H1 (cell line): Measurements from ENCODE around the gene CAGE1. TPM values are rescaled to one million over a fixed set of nuclear protein-coding genes. Genes with fewer than 3 reads are reported as not detected.

Experiments used
- CTCF ChIA-PET: fragments of 300-600 bp; sonication (Branson Sonifier 250); formaldehyde crosslinking; loops from one replicate; lab custom pipeline; 2021; ENCODE audit not compliant: partially characterized antibody; lab: Charles Lee
- POLR2A ChIA-PET: fragments of 300-600 bp; sonication (Branson Sonifier 250); formaldehyde crosslinking; loops from one replicate; lab custom pipeline; 2021; ENCODE audit warnings: inconsistent platforms; ENCODE audit not compliant: partially characterized antibody; lab: Charles Lee
- DNase-seq, 2 experiments: peaks; one replicate each; pipeline versions ENCODE4 v3.0.0 to v3.0.0-alpha.2; 2010 to 2022; ENCODE audit warnings: low spot score in 2 of 2, low read depth in 1 of 2, mixed read lengths in 1 of 2
- FAIRE-seq: peaks from 2 replicates; lab custom pipeline; 2011; peaks lifted over from hg19 to GRCh38; lab: Jason Lieb, UNC
- H2AFZ ChIP-seq: 2 replicates; pipeline ENCODE4 v1.8.1; 2012; ENCODE audit warnings: low read length, inconsistent platforms
- H2AK5ac ChIP-seq: 2 replicates; pipeline ENCODE4 v1.6.1; 2013; ENCODE audit warnings: low read depth, low read length
- H2BK120ac ChIP-seq: replicated peaks from 2 replicates; pipeline ENCODE3; 2013; ENCODE audit warnings: low read depth, low read length, inconsistent platforms
- H2BK12ac ChIP-seq: 2 replicates; pipeline ENCODE4 v1.6.1; 2013; ENCODE audit warnings: low read depth, low read length
- H2BK15ac ChIP-seq: 2 replicates; pipeline ENCODE4 v1.6.1; 2013; ENCODE audit warnings: low read length
- H2BK20ac ChIP-seq: 2 replicates; pipeline ENCODE4 v1.6.1; 2013; ENCODE audit warnings: low read length
- H2BK5ac ChIP-seq: 2 replicates; pipeline ENCODE4 v1.6.1; 2013; ENCODE audit warnings: low read depth, low read length
- H3K14ac ChIP-seq: 2 replicates; pipeline ENCODE4 v1.6.1; 2013; ENCODE audit warnings: inconsistent platforms; ENCODE audit not compliant: insufficient read length
- H3K18ac ChIP-seq: 2 replicates; pipeline ENCODE4 v1.6.1; 2013; ENCODE audit warnings: low read length; ENCODE audit errors: extremely low read depth
- H3K23ac ChIP-seq: 2 replicates; pipeline ENCODE4 v1.6.1; 2013; ENCODE audit warnings: inconsistent platforms; ENCODE audit not compliant: insufficient read length
- H3K23me2 ChIP-seq: 2 replicates; pipeline ENCODE4 v1.6.1; 2013; ENCODE audit warnings: low read depth, low read length
- H3K27ac ChIP-seq: 2 replicates; pipeline ENCODE4 v1.6.1; 2011; ENCODE audit warnings: low read depth, low read length, inconsistent platforms
- H3K27me3 ChIP-seq, 4 experiments: replicated peaks in 1 of 4; 1 replicate in 1 of 4; 2 replicates in 3 of 4; pipeline versions ENCODE4 v1.6.1 to v1.8.1; 2011 to 2013; ENCODE audit warnings: low read length in 3 of 4, mild to moderate bottlenecking in 3 of 4, inconsistent platforms in 2 of 4, mixed read lengths in 2 of 4, moderate library complexity in 1 of 4; ENCODE audit not compliant: control insufficient read depth in 3 of 4, insufficient read depth in 3 of 4; ENCODE audit errors: extremely low read depth in 1 of 4
- H3K36me3 ChIP-seq, 4 experiments: 2 replicates each; pipeline versions ENCODE4 v1.6.1 to v1.8.1; 2011 to 2013; ENCODE audit warnings: mild to moderate bottlenecking in 4 of 4, low read length in 3 of 4, moderate library complexity in 2 of 4, control low read depth in 1 of 4, inconsistent platforms in 1 of 4; ENCODE audit not compliant: insufficient read depth in 4 of 4, control insufficient read depth in 2 of 4
- H3K4ac ChIP-seq: replicated peaks from 2 replicates; pipeline ENCODE3; 2013; ENCODE audit warnings: low read length, low read depth, mixed read lengths, inconsistent platforms; ENCODE audit not compliant: insufficient read length
- H3K4me1 ChIP-seq, 4 experiments: replicated peaks in 1 of 4; 1 replicate in 1 of 4; 2 replicates in 3 of 4; pipeline versions ENCODE4 v1.6.1 to v1.8.1; 2011 to 2013; ENCODE audit warnings: low read length in 3 of 4, inconsistent platforms in 2 of 4, mixed read lengths in 1 of 4; ENCODE audit not compliant: insufficient read depth in 4 of 4, control insufficient read depth in 3 of 4
- H3K4me2 ChIP-seq, 2 experiments: 2 replicates each; pipeline versions ENCODE4 v1.6.1 to v1.8.1; 2011 to 2013; ENCODE audit warnings: low read depth in 2 of 2, low read length in 2 of 2, control low read depth in 1 of 2, inconsistent platforms in 1 of 2, mild to moderate bottlenecking in 1 of 2; ENCODE audit not compliant: insufficient read depth in 1 of 2
- H3K4me3 ChIP-seq, 4 experiments: fragments of 200-600, 300-600 bp in 1 of 4; sonication (generic), shearing (Covaris generic), sonication (Bioruptor Twin) in 1 of 4; 2 replicates each; pipeline versions ENCODE4 v1.5.1 to v1.8.1; 2011 to 2016; ENCODE audit warnings: low read length in 4 of 4, low read depth in 3 of 4, control low read depth in 2 of 4, inconsistent platforms in 2 of 4, mild to moderate bottlenecking in 2 of 4, mixed read lengths in 1 of 4, moderate library complexity in 1 of 4; ENCODE audit not compliant: insufficient read depth in 2 of 4; ENCODE audit errors: extremely low read depth in 1 of 4
- H3K56ac ChIP-seq: replicated peaks from 2 replicates; pipeline ENCODE3; 2013; ENCODE audit warnings: low read depth, mild to moderate bottlenecking, mixed read lengths, low read length, inconsistent platforms; ENCODE audit not compliant: insufficient read length
- H3K79me1 ChIP-seq: 2 replicates; pipeline ENCODE4 v1.6.1; 2013; ENCODE audit warnings: low read depth, low read length, control low read depth
- H3K79me2 ChIP-seq, 2 experiments: 2 replicates each; pipeline versions ENCODE4 v1.6.1 to v1.8.1; 2012 to 2013; ENCODE audit warnings: low read length in 2 of 2, mild to moderate bottlenecking in 2 of 2, inconsistent platforms in 1 of 2; ENCODE audit not compliant: insufficient read depth in 2 of 2, control insufficient read depth in 1 of 2
- H3K9ac ChIP-seq, 4 experiments: replicated peaks in 1 of 4; 1 replicate in 1 of 4; 2 replicates in 3 of 4; pipeline versions ENCODE4 v1.6.1 to v1.8.1; 2011 to 2013; ENCODE audit warnings: low read depth in 3 of 4, low read length in 3 of 4, control low read depth in 2 of 4, mild to moderate bottlenecking in 2 of 4, moderate library complexity in 2 of 4, inconsistent platforms in 1 of 4; ENCODE audit errors: extremely low read depth in 1 of 4
- H3K9me3 ChIP-seq, 2 experiments: 2 replicates each; pipeline versions ENCODE4 v1.6.1 to v1.8.1; 2012 to 2013; ENCODE audit warnings: mild to moderate bottlenecking in 2 of 2, moderate library complexity in 2 of 2, control low read depth in 1 of 2, inconsistent platforms in 1 of 2, low read depth in 1 of 2, low read length in 1 of 2, mixed read lengths in 1 of 2; ENCODE audit not compliant: insufficient read depth in 2 of 2
- H4K20me1 ChIP-seq, 2 experiments: replicated peaks in 1 of 2; 2 replicates each; pipeline versions ENCODE3 to v1.8.1; 2011 to 2013; ENCODE audit warnings: inconsistent platforms in 2 of 2, low read length in 2 of 2, mild to moderate bottlenecking in 1 of 2; ENCODE audit not compliant: insufficient read depth in 2 of 2, control insufficient read depth in 1 of 2
- H4K5ac ChIP-seq: 2 replicates; pipeline ENCODE4 v1.6.1; 2013; ENCODE audit warnings: low read length, low read depth, mixed read lengths, inconsistent platforms; ENCODE audit not compliant: insufficient read length
- H4K8ac ChIP-seq: 2 replicates; pipeline ENCODE4 v1.8.0; 2013; ENCODE audit warnings: mild to moderate bottlenecking, moderate library complexity, low read length, inconsistent platforms; ENCODE audit not compliant: insufficient read depth; ENCODE audit errors: extremely low read depth
- H4K91ac ChIP-seq: replicated peaks from 2 replicates; pipeline ENCODE3; 2013; ENCODE audit warnings: low read length, mixed read lengths, inconsistent platforms; ENCODE audit not compliant: insufficient read length
- WGBS, 2 experiments: shearing (Covaris generic) in 1 of 2; methylation state at CpG; one replicate each; pipeline versions ENCODE4 v1.1.6 to v1.1.7; 2013 to 2015; ENCODE audit warnings: low lambda C conversion rate in 2 of 2, mixed read lengths in 2 of 2, inconsistent platforms in 1 of 2, low coverage in 1 of 2, missing lambda C conversion rate in 1 of 2; ENCODE audit not compliant: insufficient replicate concordance in 2 of 2, insufficient coverage in 1 of 2, insufficient read length in 1 of 2; ENCODE audit errors: extremely low coverage in 1 of 2, missing lambda C conversion rate in 1 of 2; 5-methylcytosine and 5-hydroxymethylcytosine counted together
- polyA plus RNA-seq, 7 experiments: library from polyadenylated mRNA; depleted of rRNA in 3 of 7; stranded (reverse) in 5 of 7; unstranded in 2 of 7; fragments of >200 nt in 5 of 7; fragments of 200-250 nt in 2 of 7; gene quantifications; 1 replicate in 5 of 7; 2 replicates in 1 of 7; 4 replicates in 1 of 7; pipeline versions ENCODE4 v1.2.1 to v1.2.3, GENCODE V29; 2011 to 2013; ENCODE audit warnings: missing spikeins in 2 of 7, mixed read lengths in 2 of 7
- total RNA-seq: library from RNA; stranded (reverse); fragmentation: NEBNext Ultra II Directional; extraction: Animal tissue kit (Norgen Biotek cat#: 25700); gene quantifications from 2 replicates; pipeline ENCODE4 v1.2.1, GENCODE V29; 2021
- TF ChIP-seq, protein P1 (sequence below): IDR thresholded peaks from 2 replicates; pipeline ENCODE4 v1.6.1; 2011; ENCODE audit warnings: low read depth, mild to moderate bottlenecking, low read length; ENCODE audit not compliant: insufficient read depth

CAGE1 gene
- total and polyA plus RNA-seq, 2 of the 8 experiments (the other 6 are each of a cell fraction or from before 2014, with no cell fraction given): 0.09 TPM; not detected in 1

DNA sequence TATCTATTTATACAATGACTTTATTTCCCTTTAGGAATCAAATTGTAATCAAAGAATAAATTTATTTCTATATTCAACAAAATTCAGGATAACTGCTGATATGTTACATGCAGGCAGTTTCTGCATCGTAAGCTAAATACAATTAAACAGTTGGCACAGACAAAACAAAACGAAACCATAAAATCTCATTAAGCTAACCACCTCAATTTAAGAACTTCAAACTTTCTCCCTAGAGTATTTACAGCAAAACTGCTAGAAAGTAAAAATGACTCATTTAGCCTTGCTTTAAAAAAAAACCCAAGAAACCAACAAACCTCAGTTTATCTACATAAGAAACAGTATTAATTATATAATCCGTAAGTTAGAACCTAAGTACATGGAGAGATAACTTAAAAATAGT lies 93.6 kb downstream of the CAGE1 start:
- no peak overlapping the region for H3K4me2 ChIP-seq
- H2BK5ac ChIP-seq: no peak overlapping the region
- no peak overlapping the region for H2BK20ac ChIP-seq
- no peak overlapping the region for H2BK120ac ChIP-seq
- POLR2A ChIA-PET: no interaction called here
- TF ChIP-seq, protein P1, sequence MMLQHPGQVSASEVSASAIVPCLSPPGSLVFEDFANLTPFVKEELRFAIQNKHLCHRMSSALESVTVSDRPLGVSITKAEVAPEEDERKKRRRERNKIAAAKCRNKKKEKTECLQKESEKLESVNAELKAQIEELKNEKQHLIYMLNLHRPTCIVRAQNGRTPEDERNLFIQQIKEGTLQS: no peak
- TF ChIP-seq, all 59 proteins: peak for 0
- no peaks in the 10 kb centered on the region for H3K4me1 ChIP-seq
- H4K8ac ChIP-seq: no peak overlapping the region
- DNase-seq (no peak), FAIRE-seq (no peak)
- no peaks in the 10 kb centered on the region for H3K9me3 ChIP-seq
- no peak overlapping the region for H2AK5ac ChIP-seq
- H3K23ac ChIP-seq: no peak overlapping the region
- no peaks in the 10 kb centered on the region for H4K20me1 ChIP-seq
- CTCF ChIA-PET: no interaction called here
- H3K14ac ChIP-seq: no peak overlapping the region
- no peak overlapping the region for H3K27ac ChIP-seq
- no peaks in the 10 kb centered on the region for H3K23me2 ChIP-seq
- H3K79me2 ChIP-seq: no peaks in the 10 kb centered on the region
- no peak overlapping the region for H3K56ac ChIP-seq
- no peak overlapping the region for H4K91ac ChIP-seq
- H3K36me3 ChIP-seq: peaks cover 11 to 80% (median 38%) of the 10 kb centered on the region in 4 experiments; a peak in 7 of 8 replicates
- H2AFZ ChIP-seq: no peak overlapping the region
- no peak overlapping the region for H3K18ac ChIP-seq
- H3K27me3 ChIP-seq: no peaks in the 10 kb centered on the region
- WGBS, 2 experiments: 91% methylated on average over 3 of the region's 3 CpGs; no CpG with 5 or more reads in 1 of the 2 experiments
- no peak overlapping the region for H3K4me3 ChIP-seq
- H2BK12ac ChIP-seq: no peak overlapping the region
- H4K5ac ChIP-seq: no peak overlapping the region
- H3K79me1 ChIP-seq: no peaks in the 10 kb centered on the region; the same call in 1 of the 2 replicates
- H2BK15ac ChIP-seq: no peak overlapping the region
- H3K4ac ChIP-seq: no peak overlapping the region
- no peak overlapping the region for H3K9ac ChIP-seq
